HG02763 (cell line): Measurements from ENCODE around the gene FOXO3.
"Not testable (repeated sequence)": the region's sequence is repeated elsewhere in the genome, so short reads cannot be mapped to it uniquely, and the experiment has no call there.

ENCODE experiments used
- ATAC-seq: cut with Tn5 transposase; IDR thresholded peaks from one replicate; pipeline ENCODE4 v1.9.1; 2021; ENCODE audit warnings: mild to moderate bottlenecking, moderate library complexity; ENCODE audit not compliant: unreplicated experiment

Gene FOXO3

GRCh38 chr6:108560463-108561308, at the start of gene FOXO3:
FOXO3 (plus strand) TSS chr6:108560917; CDS start chr6:108561209, 292 bp downstream.
- ATAC-seq = no peak

GRCh38 chr6:108518714-108519576, 41.8 kb upstream of the FOXO3 start:
- no peak for ATAC-seq

DNA sequence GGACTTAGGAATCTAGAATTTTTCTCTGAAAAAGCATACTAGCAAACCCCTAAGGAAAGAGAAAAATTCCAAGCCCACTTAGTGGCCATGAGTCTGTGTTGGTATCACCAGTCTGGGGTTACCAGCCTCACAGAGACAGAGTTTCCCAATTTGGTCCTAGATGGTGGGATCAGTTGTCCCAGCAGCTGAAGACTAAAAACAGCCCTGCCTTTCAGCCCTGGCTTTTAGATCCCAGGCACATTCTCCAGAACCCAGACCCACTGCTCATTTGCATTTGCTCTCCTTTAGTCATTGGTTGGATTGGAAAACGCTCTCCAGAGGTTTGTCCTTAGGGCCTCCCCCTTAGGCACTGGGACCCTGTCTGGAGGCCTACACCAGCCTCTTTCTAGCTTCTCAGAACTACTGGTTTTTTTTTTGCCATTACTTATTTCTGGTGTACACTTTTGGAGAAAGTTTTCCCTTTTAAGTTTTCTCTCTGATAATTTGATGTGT, 39.1 kb upstream of the FOXO3 start:
- no peak for ATAC-seq

DNA sequence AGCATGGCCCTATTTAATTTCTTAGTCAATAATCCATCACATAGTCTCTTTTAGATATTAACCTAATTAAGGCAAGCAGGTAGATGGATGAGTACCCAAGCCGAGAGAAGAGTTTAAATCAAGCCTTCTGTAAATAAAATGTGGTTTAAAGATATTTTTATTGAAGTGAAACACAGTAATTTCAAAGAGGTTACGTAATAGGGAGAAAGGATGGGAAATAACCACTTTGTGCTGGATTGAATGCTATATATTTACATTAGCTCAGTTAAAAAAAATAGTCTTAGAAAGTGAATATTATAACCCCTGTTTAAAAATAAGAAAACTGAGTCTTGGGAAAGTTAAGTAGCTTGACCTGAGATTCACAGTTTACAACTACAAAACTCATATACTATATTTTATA, 37.0 kb upstream of the FOXO3 start:
- ATAC-seq = no peak

DNA sequence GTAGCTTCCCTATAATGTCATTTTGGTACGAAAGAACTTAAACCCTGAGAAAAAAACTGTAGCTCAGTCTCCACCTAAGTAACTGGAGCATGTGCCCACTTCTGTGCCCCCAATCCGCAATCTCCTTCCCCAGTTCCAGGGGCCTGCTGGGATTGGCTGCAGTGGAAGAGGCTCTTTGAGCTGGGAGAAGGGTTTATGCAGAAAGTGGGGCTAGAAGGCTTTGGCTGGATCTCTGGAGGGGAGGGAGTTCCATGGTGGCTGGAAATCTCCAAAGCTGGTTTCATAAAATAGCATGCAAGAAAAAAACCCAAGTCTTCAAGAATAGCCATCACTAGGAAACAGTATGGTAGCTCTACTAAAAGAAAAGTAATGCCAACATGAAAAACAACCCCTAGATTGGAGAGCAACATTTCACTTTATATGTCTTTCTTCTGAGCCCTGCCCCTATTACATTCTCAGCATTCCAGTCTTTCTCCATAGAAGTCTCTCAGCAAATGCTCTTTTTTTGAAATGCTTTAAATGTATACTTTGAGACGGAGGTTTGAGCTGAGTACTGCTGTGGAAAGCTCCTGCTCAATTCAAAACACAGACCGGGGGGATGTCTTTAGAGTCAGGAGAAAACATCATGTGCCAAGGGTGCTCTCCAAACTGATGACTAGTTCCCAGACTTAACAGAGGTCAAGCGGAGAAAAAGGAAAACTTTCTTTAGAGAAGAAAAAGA, 36.0 kb upstream of the FOXO3 start:
- no peak for ATAC-seq

GRCh38 chr6:108526739-108527174, 34.0 kb upstream of the FOXO3 start:
- ATAC-seq = no peak

GRCh38 chr6:108528878-108529277, 31.8 kb upstream of the FOXO3 start:
- ATAC-seq = no peak

DNA sequence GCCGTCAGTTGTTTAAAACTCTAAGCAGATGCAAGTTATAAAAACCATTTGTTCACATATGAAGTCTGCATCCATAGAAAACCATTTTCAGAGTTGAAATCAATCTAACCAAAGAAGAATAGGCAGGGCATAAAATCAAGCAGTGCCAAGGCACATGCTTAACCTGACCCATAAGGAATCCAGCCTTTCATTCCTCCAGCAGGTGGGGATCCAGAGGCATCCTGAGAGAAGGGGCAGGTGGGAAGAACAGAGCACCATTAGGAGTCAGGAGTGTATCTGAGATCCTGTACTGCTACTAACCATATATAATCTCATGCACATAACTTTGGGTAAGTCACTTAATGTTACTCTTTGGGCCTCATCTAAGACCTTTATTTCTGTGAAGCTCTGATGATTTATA, 29.4 kb upstream of the FOXO3 start:
- ATAC-seq = no peak

GRCh38 chr6:108535114-108535742, 25.5 kb upstream of the FOXO3 start:
- no peak for ATAC-seq

- ATAC-seq = not testable (repeated sequence)
Measured at GRCh38 chr6:108535920-108536535, 24.7 kb upstream of the FOXO3 start.

GRCh38 chr6:108541843-108542759, 18.6 kb upstream of the FOXO3 start:
- ATAC-seq = peak; percentile 75

GRCh38 chr6:108543175-108543940, 17.4 kb upstream of the FOXO3 start:
- ATAC-seq = no peak

DNA sequence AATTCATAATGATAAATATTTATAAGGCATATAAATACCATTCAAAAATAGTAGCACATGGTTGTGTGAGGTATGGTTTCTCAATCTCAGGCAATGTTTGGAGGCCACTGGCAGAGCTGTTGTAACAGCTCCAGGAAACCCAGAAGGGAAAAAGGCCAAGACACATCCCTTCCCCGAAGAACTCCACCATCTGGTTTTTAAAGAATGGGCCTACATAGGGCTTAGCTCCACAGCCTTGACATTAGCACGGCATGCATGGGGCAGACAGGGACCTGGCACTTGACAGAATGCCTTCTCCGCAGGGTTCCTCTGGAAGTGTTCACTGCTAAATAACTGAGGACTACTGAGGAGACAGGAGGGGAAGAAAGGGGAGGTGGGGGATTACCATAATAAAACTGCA, 16.1 kb upstream of the FOXO3 start:
- no peak for ATAC-seq

DNA sequence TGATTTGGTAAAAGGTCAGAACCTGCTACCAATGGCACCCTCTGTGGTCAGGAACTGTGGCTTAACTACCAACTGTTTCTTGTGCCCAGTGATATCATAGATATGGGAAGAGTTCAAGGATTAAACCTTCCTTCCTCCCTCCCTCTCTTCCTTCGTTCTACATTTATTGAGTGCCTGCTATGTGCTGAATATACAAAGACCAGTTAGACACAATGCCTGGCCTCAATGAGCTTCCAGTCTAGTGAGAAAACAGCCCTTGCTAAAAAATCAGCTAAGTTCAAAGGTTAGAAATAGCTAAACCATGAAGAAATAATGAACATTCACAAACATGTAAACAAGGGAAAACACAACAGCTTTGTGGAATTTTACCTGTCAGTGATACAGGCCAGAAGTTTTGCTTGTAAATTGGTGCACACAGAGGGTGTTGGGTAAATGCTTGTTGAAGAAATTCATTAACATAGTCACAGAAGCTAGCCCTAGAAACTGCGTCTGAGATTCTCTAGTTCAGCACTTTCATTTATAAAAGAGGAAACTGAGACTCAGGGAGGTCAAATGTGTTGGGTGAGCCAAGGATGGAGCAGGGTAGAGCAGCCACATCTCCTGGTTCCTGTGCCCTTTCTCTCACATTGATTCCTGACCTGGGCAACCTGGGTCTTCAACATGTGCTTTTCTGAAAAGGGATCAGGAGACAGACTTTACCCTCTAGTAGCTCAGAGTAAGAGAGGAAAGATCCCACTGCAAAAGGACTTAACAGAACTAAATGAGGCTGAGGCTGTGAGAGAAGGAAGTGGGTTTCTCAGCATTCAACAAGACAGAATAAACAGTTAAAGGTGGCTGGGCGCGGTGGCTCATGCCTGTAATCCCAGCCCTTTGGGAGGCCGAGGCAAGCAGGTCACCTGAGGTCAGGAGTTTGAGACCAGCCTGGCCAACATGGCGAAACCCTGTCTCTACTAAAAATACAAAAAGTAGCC, 14.4 kb upstream of the FOXO3 start:
- no peak for ATAC-seq

DNA sequence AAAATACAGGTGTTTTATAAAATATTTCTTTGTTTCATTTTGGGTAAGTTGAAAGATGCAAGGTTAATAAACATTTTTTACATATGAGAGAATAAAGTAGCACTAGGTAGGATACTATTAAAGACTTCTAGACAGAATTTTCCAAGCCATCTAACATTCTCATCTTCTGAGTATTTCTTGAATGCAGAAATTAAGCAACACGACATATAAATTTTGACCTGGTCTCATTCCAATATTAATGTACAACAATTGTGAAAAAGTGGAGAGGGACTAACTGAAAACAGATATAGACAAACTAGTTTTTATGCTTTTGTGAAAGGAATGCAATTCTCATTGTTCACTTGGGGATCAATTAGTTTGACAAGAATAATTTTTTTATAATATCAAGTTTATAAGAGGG, 11.5 kb upstream of the FOXO3 start:
- ATAC-seq = no peak

DNA sequence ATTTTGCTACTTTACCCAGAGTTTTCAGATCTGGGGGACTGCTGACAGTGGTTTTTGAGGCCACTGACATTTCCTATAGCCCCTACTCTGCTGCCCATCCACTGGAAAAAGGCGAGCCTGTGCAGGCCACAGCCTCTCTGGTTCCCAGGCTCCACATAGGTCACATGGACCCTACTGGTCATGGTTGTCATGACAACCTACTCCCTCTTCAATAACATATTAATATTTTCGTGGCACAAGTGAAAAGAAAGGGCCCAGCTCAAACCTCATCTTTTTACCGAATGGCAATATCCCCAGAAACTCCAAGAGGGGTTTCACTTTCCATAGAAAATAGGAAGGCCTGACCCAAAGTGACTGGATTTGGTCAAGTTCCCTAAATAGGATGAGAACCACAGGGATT, 11.0 kb upstream of the FOXO3 start:
- ATAC-seq = no peak

DNA sequence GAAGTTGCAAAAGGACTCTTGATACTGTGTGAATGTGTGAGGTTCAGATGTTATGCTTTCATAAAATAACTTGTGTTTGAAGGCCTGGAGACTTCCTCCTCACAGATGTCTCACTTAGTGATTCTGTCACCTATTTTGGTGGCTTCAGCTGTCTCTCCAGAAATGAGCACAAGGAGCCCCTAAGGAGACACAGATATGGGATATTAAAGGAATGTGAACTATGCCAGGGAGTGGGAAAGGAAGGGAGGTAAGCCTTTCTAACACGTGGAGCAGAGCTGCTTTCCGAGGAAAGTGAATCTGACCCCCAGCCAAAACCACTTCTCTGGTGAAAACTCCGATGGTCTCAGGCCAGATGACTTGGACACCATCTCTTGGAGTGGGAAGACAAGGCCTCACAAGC, 10.5 kb upstream of the FOXO3 start:
- no peak for ATAC-seq
